ENCODE results near the gene PTPMT1.

GRCh38 chr11:47605921-47606320 lies 40.5 kb downstream of the PTPMT1 start:
- TF ChIP-seq, protein P1, sequence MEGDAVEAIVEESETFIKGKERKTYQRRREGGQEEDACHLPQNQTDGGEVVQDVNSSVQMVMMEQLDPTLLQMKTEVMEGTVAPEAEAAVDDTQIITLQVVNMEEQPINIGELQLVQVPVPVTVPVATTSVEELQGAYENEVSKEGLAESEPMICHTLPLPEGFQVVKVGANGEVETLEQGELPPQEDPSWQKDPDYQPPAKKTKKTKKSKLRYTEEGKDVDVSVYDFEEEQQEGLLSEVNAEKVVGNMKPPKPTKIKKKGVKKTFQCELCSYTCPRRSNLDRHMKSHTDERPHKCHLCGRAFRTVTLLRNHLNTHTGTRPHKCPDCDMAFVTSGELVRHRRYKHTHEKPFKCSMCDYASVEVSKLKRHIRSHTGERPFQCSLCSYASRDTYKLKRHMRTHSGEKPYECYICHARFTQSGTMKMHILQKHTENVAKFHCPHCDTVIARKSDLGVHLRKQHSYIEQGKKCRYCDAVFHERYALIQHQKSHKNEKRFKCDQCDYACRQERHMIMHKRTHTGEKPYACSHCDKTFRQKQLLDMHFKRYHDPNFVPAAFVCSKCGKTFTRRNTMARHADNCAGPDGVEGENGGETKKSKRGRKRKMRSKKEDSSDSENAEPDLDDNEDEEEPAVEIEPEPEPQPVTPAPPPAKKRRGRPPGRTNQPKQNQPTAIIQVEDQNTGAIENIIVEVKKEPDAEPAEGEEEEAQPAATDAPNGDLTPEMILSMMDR (IDR thresholded peaks at IDR 0.05): no peak
- no peak for TF ChIP-seq POLR2AphosphoS5 (IDR thresholded peaks at IDR 0.05; ENCODE audit: insufficient read depth in 1 of 2, low read depth in 1 of 2)
- TF ChIP-seq POLR2A (IDR thresholded peaks at IDR 0.05): no peak
